ENCODE measurements around the gene CACNB3. TPM values are rescaled to one million over a fixed set of nuclear protein-coding genes. Genes with fewer than 3 reads are reported as not detected.

Gene CACNB3
- total and polyA plus RNA-seq, 4 donors: 8.3 to 33.1 (median 11.1) TPM

DNA sequence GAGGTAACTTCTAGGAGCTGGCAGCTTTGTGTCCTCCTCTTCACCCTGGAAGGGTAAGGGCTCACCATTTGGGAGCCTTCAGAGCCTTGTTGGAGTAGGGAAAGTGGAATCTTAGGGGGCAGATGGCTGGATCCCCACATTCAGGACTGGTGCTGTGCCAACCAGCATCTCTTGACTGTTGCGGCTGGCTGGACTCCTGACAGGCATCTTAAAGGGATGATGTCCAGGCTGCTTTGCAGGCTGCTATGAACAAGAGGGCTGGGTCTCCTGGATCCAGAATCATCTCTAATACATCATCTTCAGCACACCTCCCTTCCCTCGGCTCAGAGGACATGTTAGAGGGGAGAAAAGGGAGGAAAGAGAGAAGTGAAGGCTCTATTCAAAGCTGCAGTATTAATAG lies 4.4 kb downstream of the CACNB3 start:
- 81 to 93% methylated on average over 2 of the region's 2 CpGs for WGBS, 2 donors
- Histone ChIP-seq H3K27me3 (ENCODE audit: control insufficient read depth in 3 of 3, insufficient read depth in 3 of 3, low read length in 2 of 3) (no peaks in the 10 kb centered on the region), H3K36me3 (ENCODE audit: control insufficient read depth in 4 of 4, insufficient read depth in 4 of 4, low read length in 4 of 4) (peaks cover 0 to 8% (median 3%) of the 10 kb centered on the region in 4 donors), H3K4me1 (ENCODE audit: control insufficient read depth in 5 of 5, insufficient read depth in 5 of 5, low read length in 5 of 5) (peaks cover 0 to 22% (median 2%) of the 10 kb centered on the region in 5 donors), H3K27ac (ENCODE audit: low read depth in 1 of 2, low read length in 1 of 2) (no peak overlapping the region), H3K9me3 (ENCODE audit: control insufficient read depth in 4 of 4, insufficient read depth in 3 of 4, low read length in 3 of 4) (no peaks in the 10 kb centered on the region), H3K4me3 (no peak overlapping the region), H3K9ac (ENCODE audit: insufficient read depth in 1 of 2, low read length in 2 of 2) (no peak overlapping the region)
- DNase-seq (no peak), ATAC-seq (ENCODE audit: insufficient read depth, low FRiP score) (no peak)
- TF ChIP-seq, protein P1, sequence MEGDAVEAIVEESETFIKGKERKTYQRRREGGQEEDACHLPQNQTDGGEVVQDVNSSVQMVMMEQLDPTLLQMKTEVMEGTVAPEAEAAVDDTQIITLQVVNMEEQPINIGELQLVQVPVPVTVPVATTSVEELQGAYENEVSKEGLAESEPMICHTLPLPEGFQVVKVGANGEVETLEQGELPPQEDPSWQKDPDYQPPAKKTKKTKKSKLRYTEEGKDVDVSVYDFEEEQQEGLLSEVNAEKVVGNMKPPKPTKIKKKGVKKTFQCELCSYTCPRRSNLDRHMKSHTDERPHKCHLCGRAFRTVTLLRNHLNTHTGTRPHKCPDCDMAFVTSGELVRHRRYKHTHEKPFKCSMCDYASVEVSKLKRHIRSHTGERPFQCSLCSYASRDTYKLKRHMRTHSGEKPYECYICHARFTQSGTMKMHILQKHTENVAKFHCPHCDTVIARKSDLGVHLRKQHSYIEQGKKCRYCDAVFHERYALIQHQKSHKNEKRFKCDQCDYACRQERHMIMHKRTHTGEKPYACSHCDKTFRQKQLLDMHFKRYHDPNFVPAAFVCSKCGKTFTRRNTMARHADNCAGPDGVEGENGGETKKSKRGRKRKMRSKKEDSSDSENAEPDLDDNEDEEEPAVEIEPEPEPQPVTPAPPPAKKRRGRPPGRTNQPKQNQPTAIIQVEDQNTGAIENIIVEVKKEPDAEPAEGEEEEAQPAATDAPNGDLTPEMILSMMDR (IDR thresholded peaks at IDR 0.05; ENCODE audit: control extremely low read depth, extremely low read depth): no peak

DNA sequence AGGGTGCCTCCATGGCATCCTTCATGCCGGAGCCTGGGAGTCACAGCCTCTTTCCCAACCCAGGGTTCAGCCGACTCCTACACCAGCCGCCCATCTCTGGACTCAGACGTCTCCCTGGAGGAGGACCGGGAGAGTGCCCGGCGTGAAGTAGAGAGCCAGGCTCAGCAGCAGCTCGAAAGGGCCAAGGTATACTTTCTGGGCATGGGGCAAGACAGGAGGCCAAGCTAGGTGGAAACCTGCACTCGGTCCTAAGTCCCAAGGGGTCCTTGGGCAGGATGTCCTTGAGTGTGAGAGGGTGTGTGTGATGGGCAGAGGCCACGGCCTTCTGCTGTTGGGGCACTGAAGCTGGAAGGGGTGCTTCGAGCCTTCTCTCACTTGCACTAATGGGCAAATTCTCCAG lies 5.0 kb downstream of the CACNB3 start:
- 91 to 95% methylated on average over 11 of the region's 11 CpGs for WGBS, 2 donors
- no peak overlapping the region for H3K27ac ChIP-seq (ENCODE audit: low read depth in 1 of 2, low read length in 1 of 2)
- H3K36me3 ChIP-seq (ENCODE audit: control insufficient read depth in 4 of 4, insufficient read depth in 4 of 4, low read length in 4 of 4): peaks cover 0 to 14% (median 4%) of the 10 kb centered on the region in 4 donors
- TF ChIP-seq, protein P1 (IDR thresholded peaks at IDR 0.05; ENCODE audit: control extremely low read depth, extremely low read depth): no peak
- H3K9me3 ChIP-seq (ENCODE audit: control insufficient read depth in 4 of 4, insufficient read depth in 3 of 4, low read length in 3 of 4): no peaks in the 10 kb centered on the region
- H3K27me3 ChIP-seq (ENCODE audit: control insufficient read depth in 3 of 3, insufficient read depth in 3 of 3, low read length in 2 of 3): no peaks in the 10 kb centered on the region
- no peak overlapping the region for H3K4me3 ChIP-seq
- peaks cover 0 to 18% (median 0%) of the 10 kb centered on the region in 5 donors for H3K4me1 ChIP-seq (ENCODE audit: control insufficient read depth in 5 of 5, insufficient read depth in 5 of 5, low read length in 5 of 5)
- no peak for ATAC-seq (ENCODE audit: insufficient read depth, low FRiP score)
- H3K9ac ChIP-seq (ENCODE audit: insufficient read depth in 1 of 2, low read length in 2 of 2): no peak overlapping the region
- no peak for DNase-seq

DNA sequence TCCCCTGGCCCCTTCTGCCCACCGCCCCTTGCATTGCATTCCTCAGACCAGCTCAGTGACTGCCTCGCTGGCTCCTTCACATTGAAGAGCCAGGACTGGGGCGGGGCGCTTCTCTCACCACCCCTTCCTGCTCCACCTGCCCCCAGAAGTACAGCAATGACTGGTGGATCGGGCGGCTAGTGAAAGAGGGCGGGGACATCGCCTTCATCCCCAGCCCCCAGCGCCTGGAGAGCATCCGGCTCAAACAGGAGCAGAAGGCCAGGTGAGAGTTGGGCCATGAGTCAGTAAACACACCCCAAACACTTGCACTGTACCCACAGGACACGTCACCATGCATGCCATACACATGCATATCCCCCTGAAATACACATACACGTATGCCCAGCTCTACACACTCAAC lies 5.8 kb downstream of the CACNB3 start:
- TF ChIP-seq, protein P1 (IDR thresholded peaks at IDR 0.05; ENCODE audit: control extremely low read depth, extremely low read depth): no peak
- 70 to 92% methylated on average over 12 of the region's 12 CpGs for WGBS, 2 donors
- Histone ChIP-seq H3K27ac (ENCODE audit: low read depth in 1 of 2, low read length in 1 of 2) (no peak overlapping the region), H3K36me3 (ENCODE audit: control insufficient read depth in 4 of 4, insufficient read depth in 4 of 4, low read length in 4 of 4) (peaks cover 0 to 21% (median 6%) of the 10 kb centered on the region in 4 donors), H3K9me3 (ENCODE audit: control insufficient read depth in 4 of 4, insufficient read depth in 3 of 4, low read length in 3 of 4) (no peaks in the 10 kb centered on the region), H3K4me3 (no peak overlapping the region), H3K4me1 (ENCODE audit: control insufficient read depth in 5 of 5, insufficient read depth in 5 of 5, low read length in 5 of 5) (peaks cover 0 to 15% (median 0%) of the 10 kb centered on the region in 5 donors), H3K27me3 (ENCODE audit: control insufficient read depth in 3 of 3, insufficient read depth in 3 of 3, low read length in 2 of 3) (no peaks in the 10 kb centered on the region), H3K9ac (ENCODE audit: insufficient read depth in 1 of 2, low read length in 2 of 2) (no peak overlapping the region)
- peak in 2 of 3 donors; percentile 21 to 57 for DNase-seq
- ATAC-seq (ENCODE audit: insufficient read depth, low FRiP score): peak; percentile 64

DNA sequence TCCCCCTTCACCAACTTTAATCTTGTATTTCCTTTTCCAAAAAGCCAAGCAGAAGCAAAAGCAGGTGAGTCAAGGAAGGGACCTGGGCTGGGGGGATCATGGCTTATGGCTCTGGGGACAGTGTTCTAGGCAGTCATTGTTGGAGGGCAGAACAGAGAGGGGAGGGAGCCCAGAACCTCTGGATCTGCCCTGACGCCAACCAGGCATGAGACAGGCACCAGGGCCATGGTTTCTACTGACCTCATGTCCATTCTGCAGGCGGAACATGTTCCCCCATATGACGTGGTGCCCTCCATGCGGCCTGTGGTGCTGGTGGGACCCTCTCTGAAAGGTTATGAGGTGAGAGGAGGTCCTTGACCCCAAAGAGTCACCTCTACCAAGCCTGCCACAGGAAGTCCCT lies 6.6 kb downstream of the CACNB3 start:
- 93 to 98% methylated on average over 4 of the region's 4 CpGs for WGBS, 2 donors
- no peak for DNase-seq
- peaks cover 2 to 28% (median 9%) of the 10 kb centered on the region in 4 donors for H3K36me3 ChIP-seq (ENCODE audit: control insufficient read depth in 4 of 4, insufficient read depth in 4 of 4, low read length in 4 of 4)

More for the DNA sequence above, 6.6 kb downstream of the CACNB3 start:
- no peak for ATAC-seq (ENCODE audit: insufficient read depth, low FRiP score)
- Histone ChIP-seq H3K4me3 (no peak overlapping the region), H3K9ac (ENCODE audit: insufficient read depth in 1 of 2, low read length in 2 of 2) (no peak overlapping the region), H3K27ac (ENCODE audit: low read depth in 1 of 2, low read length in 1 of 2) (no peak overlapping the region), H3K27me3 (ENCODE audit: control insufficient read depth in 3 of 3, insufficient read depth in 3 of 3, low read length in 2 of 3) (no peaks in the 10 kb centered on the region), H3K9me3 (ENCODE audit: control insufficient read depth in 4 of 4, insufficient read depth in 3 of 4, low read length in 3 of 4) (no peaks in the 10 kb centered on the region), H3K4me1 (ENCODE audit: control insufficient read depth in 5 of 5, insufficient read depth in 5 of 5, low read length in 5 of 5) (peaks cover 0 to 7% (median 0%) of the 10 kb centered on the region in 5 donors)
- TF ChIP-seq, protein P1 (IDR thresholded peaks at IDR 0.05; ENCODE audit: control extremely low read depth, extremely low read depth): no peak

Data from lung (tissue), 12 donors.